PC-3 (cell line): Measurements from ENCODE around the gene EFCAB11.

Experiments used
- CTCF ChIP-seq: fragments of 300-600 bp; sonication (generic); conservative IDR thresholded peaks from 2 replicates; pipeline ENCODE4 v1.5.1; 2017; ENCODE audit warnings: antibody characterized with exemption, low read depth, mild to moderate bottlenecking, low read length
- EZH2 ChIP-seq: fragments of 300-600 bp; sonication (generic); IDR thresholded peaks from one replicate; pipeline ENCODE4 v1.6.1; 2017; ENCODE audit warnings: antibody characterized with exemption, mild to moderate bottlenecking, low read length; ENCODE audit not compliant: unreplicated experiment
- EZH2phosphoT487 ChIP-seq: fragments of 300-600 bp; sonication (generic); IDR thresholded peaks from 2 replicates; pipeline ENCODE4 v1.6.1; 2018; ENCODE audit warnings: mild to moderate bottlenecking, antibody characterized with exemption, low read length, borderline replicate concordance

GRCh38 chr14:89767131-89767530 lies 187.4 kb downstream of the EFCAB11 start:
- TF ChIP-seq EZH2phosphoT487: no peak
- no peak for TF ChIP-seq EZH2
- TF ChIP-seq CTCF: no peak
